NT2/D1 (cell line): Measurements from ENCODE around the gene PAXIP1.

Source experiments
- SUZ12 ChIP-seq: IDR thresholded peaks from 2 replicates; pipeline ENCODE4 v1.6.1; 2011; ENCODE audit not compliant: insufficient read length, insufficient read depth; ENCODE audit errors: extremely low read depth
- YY1 ChIP-seq: IDR thresholded peaks from 2 replicates; pipeline ENCODE4 v1.6.1; 2011; ENCODE audit not compliant: insufficient read length, insufficient read depth
- ZNF274 ChIP-seq: IDR thresholded peaks from 2 replicates; pipeline ENCODE4 v1.6.1; 2011; ENCODE audit warnings: mild to moderate bottlenecking, low read depth, low read length

DNA sequence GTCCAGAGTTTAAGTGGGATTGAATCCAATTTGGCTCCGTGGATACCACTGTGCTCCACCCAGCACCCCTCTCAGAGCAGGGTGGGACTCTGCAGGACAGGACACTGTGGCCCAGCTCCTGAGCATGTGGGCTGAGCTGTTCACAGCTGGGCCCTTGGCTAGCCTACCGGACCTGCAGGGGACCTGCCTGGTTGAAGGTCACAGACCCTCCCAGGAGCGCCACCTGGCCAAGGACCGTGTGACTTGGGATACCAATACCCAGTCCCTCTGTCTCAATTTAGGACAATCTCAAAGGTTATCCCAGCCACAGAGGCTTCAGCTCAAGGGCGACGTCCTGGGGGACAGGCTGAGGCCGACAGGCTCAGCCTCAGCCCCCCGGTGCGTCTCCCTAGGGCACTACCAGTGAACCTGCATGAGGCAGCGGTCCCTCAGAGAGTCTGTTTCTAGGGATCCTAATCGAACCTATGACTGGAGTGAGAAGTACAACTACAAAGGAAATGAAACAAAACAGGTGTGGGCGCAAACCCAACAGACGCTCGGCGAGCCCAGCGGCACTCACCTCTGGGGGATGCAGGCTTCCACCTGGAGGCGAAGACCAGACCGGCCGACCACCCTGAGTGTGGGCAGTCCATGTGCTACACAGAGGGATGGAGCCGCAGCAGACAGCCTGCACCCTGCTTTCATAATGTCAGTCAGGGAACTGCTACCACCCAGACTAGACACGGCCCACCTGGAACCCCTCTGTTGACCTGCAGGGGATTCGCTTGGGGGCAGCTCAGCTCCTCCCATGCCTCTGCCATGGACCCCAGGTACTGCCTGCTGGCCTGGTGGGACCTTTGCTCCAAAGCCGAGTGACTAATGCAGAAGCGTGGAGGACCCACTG, 103.7 kb downstream of the PAXIP1 start:
- no peak for TF ChIP-seq YY1
- no peak for TF ChIP-seq ZNF274
- TF ChIP-seq SUZ12, result no peak
